SKM-1 treated with dmso at 0.1 percent for 144 hours (cell line): ENCODE results near the gene LAPTM5.

Source experiments
- DNase-seq: peaks from one replicate; lab custom pipeline; 2025; ENCODE audit not compliant: unreplicated experiment; lab: John Stamatoyannopoulos, UW

Gene LAPTM5

GRCh38 chr1:30756545-30757351, 826 bp downstream of the LAPTM5 start:
- DNase-seq, result peak; percentile 100

GRCh38 chr1:30756206-30756544, 1.4 kb downstream of the LAPTM5 start:
- DNase-seq, result no peak

GRCh38 chr1:30755746-30756145, 1.8 kb downstream of the LAPTM5 start:
- no peak for DNase-seq

GRCh38 chr1:30755334-30755733, 2.2 kb downstream of the LAPTM5 start:
- no peak for DNase-seq

GRCh38 chr1:30754684-30755171, 2.8 kb downstream of the LAPTM5 start:
- peak; percentile 46 for DNase-seq

GRCh38 chr1:30753660-30754123, 3.9 kb downstream of the LAPTM5 start:
- DNase-seq, result peak; percentile 19

- no peak for DNase-seq
These were observed 4.5 kb downstream of the LAPTM5 start for GRCh38 chr1:30753118-30753517.

GRCh38 chr1:30752651-30752908, 5.0 kb downstream of the LAPTM5 start:
- DNase-seq, result no peak

GRCh38 chr1:30751830-30752650, 5.5 kb downstream of the LAPTM5 start:
- no peak for DNase-seq

- no peak for DNase-seq
These were observed 6.8 kb downstream of the LAPTM5 start for GRCh38 chr1:30750731-30751291.

GRCh38 chr1:30749691-30750583, 7.6 kb downstream of the LAPTM5 start:
- DNase-seq, result no peak

- no peak for DNase-seq
These were observed 8.7 kb downstream of the LAPTM5 start for GRCh38 chr1:30748699-30749401.

- DNase-seq, result no peak
These were observed 9.4 kb downstream of the LAPTM5 start for GRCh38 chr1:30748098-30748698.

GRCh38 chr1:30747033-30748008, 10.3 kb downstream of the LAPTM5 start:
- DNase-seq, result no peak

- no peak for DNase-seq
These were observed 11.2 kb downstream of the LAPTM5 start for GRCh38 chr1:30746212-30747032.

- DNase-seq, result no peak
These were observed 11.8 kb downstream of the LAPTM5 start for GRCh38 chr1:30745834-30746208.

GRCh38 chr1:30745156-30745833, 12.3 kb downstream of the LAPTM5 start:
- DNase-seq, result no peak
